Fibroblast of skin of back (primary cell): Measurements from ENCODE around the gene SLC39A9.
A peak's percentile ranks its signal among the peaks of the same experiment; 100 is the strongest.
"Not testable (repeated sequence)": the region's sequence is repeated elsewhere in the genome, so short reads cannot be mapped to it uniquely, and the experiment has no call there.

Experiments used
- DNase-seq: peaks from one replicate; pipeline ENCODE4 v3.0.0-alpha.2; 2013

The SLC39A9 gene

GRCh38 chr14:69478055-69478454 lies 79.6 kb downstream of the SLC39A9 start:
- DNase-seq: not testable (repeated sequence)

- no peak for DNase-seq
Measured at GRCh38 chr14:69479696-69480095, 81.2 kb downstream of the SLC39A9 start.

- no peak for DNase-seq
Measured at GRCh38 chr14:69480136-69480535, 81.6 kb downstream of the SLC39A9 start.

GRCh38 chr14:69481815-69482568 lies 83.5 kb downstream of the SLC39A9 start:
- DNase-seq: no peak

- DNase-seq: no peak
Measured at GRCh38 chr14:69483765-69484443, 85.4 kb downstream of the SLC39A9 start.

- no peak for DNase-seq
Measured at GRCh38 chr14:69484444-69485314, 86.2 kb downstream of the SLC39A9 start, which contains the start of gene PLEKHD1. PLEKHD1 (plus strand) TSS chr14:69484728; CDS start chr14:69484966, 238 bp downstream.

GRCh38 chr14:69485315-69485660 lies 86.8 kb downstream of the SLC39A9 start:
- DNase-seq: no peak

- DNase-seq: no peak
Measured at GRCh38 chr14:69485701-69486100, 87.2 kb downstream of the SLC39A9 start.

- no peak for DNase-seq
Measured at GRCh38 chr14:69487226-69487625, 88.7 kb downstream of the SLC39A9 start.

GRCh38 chr14:69487771-69488170 lies 89.3 kb downstream of the SLC39A9 start:
- no peak for DNase-seq

- DNase-seq: no peak
Measured at GRCh38 chr14:69489495-69489894, 91.0 kb downstream of the SLC39A9 start.

GRCh38 chr14:69490219-69490918 lies 91.9 kb downstream of the SLC39A9 start:
- no peak for DNase-seq

GRCh38 chr14:69491193-69491592 lies 92.7 kb downstream of the SLC39A9 start:
- DNase-seq: no peak

- DNase-seq: no peak
Measured at GRCh38 chr14:69493038-69493437, 94.5 kb downstream of the SLC39A9 start.

- no peak for DNase-seq
Measured at GRCh38 chr14:69493791-69494190, 95.3 kb downstream of the SLC39A9 start.

GRCh38 chr14:69495341-69495921 lies 96.9 kb downstream of the SLC39A9 start:
- DNase-seq: no peak

- DNase-seq: not testable (repeated sequence)
Measured at GRCh38 chr14:69497866-69498265, 99.4 kb downstream of the SLC39A9 start.

GRCh38 chr14:69498286-69498685 lies 99.8 kb downstream of the SLC39A9 start:
- DNase-seq: not testable (repeated sequence)

- DNase-seq: no peak
Measured at GRCh38 chr14:69499436-69499835, 100.9 kb downstream of the SLC39A9 start.

GRCh38 chr14:69500096-69500495 lies 101.6 kb downstream of the SLC39A9 start:
- DNase-seq: no peak

GRCh38 chr14:69500736-69501135 lies 102.2 kb downstream of the SLC39A9 start:
- DNase-seq: no peak

GRCh38 chr14:69501423-69501838 lies 102.9 kb downstream of the SLC39A9 start:
- peak; percentile 14 for DNase-seq
